Mucosa of rectum (tissue), 2 donors: ENCODE results near the gene SRD5A2.

ENCODE experiments used
- H3K27ac ChIP-seq, 2 donors: one replicate each; pipeline ENCODE4 v1.7.0; 2013; ENCODE audit warnings: inconsistent platforms in 2 of 2, low read depth in 2 of 2, low read length in 2 of 2
- H3K27me3 ChIP-seq, 2 donors: one replicate each; pipeline ENCODE4 v1.7.0; 2013; ENCODE audit warnings: low read length in 2 of 2; ENCODE audit not compliant: control insufficient read depth in 2 of 2, insufficient read depth in 2 of 2
- H3K36me3 ChIP-seq, 2 donors: one replicate each; pipeline ENCODE4 v1.7.0; 2013; ENCODE audit warnings: low read length in 2 of 2; ENCODE audit not compliant: control insufficient read depth in 2 of 2, insufficient read depth in 2 of 2
- H3K4me1 ChIP-seq, 2 donors: one replicate each; pipeline ENCODE4 v1.7.0; 2013; ENCODE audit warnings: low read length in 2 of 2, mild to moderate bottlenecking in 1 of 2; ENCODE audit not compliant: control insufficient read depth in 2 of 2, insufficient read depth in 2 of 2
- H3K4me3 ChIP-seq, 2 donors: one replicate each; pipeline ENCODE4 v1.7.0; 2013; ENCODE audit warnings: low read length in 2 of 2
- H3K9ac ChIP-seq, 2 donors: one replicate each; pipeline ENCODE4 v1.7.0; 2013; ENCODE audit warnings: low read length in 2 of 2, low read depth in 1 of 2, mild to moderate bottlenecking in 1 of 2
- H3K9me3 ChIP-seq, 2 donors: one replicate each; pipeline ENCODE4 v1.7.0; 2013; ENCODE audit warnings: low read length in 2 of 2; ENCODE audit not compliant: control insufficient read depth in 2 of 2
- donor health status: healthy.
- donor health status: Normal muscosa, but diverticular disease.

Gene SRD5A2

DNA sequence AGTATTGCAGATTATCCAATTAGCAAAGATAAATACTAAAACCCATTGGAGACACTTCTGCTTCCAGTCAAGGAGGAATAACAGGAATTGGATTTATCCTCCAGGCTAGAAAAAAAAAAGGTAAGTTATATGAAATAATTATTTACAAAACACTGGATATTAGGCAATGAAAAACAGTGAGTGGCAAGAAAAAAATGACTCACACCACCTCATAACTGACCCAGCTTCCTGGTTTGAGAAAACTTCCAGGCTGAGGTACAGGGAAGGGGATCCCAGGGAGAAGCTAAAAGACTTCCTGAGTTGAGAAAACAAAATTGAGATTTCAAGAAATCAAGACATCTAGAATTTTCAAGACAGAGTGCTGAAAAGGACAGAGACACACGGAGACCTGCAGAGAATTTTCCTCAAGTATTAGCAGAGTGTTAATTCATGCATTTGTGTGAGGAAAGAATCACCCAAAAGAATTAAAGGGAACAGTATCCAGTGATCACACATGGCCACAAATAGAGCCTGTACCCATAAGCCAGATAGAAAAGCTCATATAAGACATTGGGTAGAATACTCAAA, 17.4 kb downstream of the SRD5A2 start:
- Histone ChIP-seq H3K36me3 (no peaks in the 10 kb centered on the region), H3K9me3 (no peaks in the 10 kb centered on the region), H3K27me3 (no peaks in the 10 kb centered on the region), H3K9ac (no peak overlapping the region), H3K4me1 (no peaks in the 10 kb centered on the region), H3K27ac (no peak overlapping the region), H3K4me3 (no peak overlapping the region)

DNA sequence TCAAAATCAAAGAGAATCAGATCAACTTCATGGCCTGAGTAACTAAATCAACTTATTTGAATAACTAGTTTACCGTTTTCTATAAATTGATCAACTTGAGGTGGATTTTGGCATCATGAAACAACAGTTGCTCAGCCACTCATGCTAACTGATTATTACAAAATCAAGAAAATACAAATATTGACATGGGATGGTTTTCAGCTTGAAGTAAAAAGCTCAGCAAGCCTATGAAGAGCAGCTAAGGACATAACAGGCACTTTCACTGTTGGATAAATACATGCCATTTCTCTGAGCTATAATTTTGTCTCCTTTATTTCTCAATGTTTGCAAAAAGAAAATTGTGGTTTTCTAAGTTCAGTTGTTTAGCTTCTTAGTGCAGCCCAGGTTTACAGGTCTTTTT, 18.9 kb downstream of the SRD5A2 start:
- no peak overlapping the region for H3K9ac ChIP-seq
- H3K27me3 ChIP-seq, result no peaks in the 10 kb centered on the region
- no peaks in the 10 kb centered on the region for H3K9me3 ChIP-seq
- no peaks in the 10 kb centered on the region for H3K36me3 ChIP-seq
- H3K27ac ChIP-seq, result no peak overlapping the region
- H3K4me1 ChIP-seq, result no peaks in the 10 kb centered on the region
- no peak overlapping the region for H3K4me3 ChIP-seq

DNA sequence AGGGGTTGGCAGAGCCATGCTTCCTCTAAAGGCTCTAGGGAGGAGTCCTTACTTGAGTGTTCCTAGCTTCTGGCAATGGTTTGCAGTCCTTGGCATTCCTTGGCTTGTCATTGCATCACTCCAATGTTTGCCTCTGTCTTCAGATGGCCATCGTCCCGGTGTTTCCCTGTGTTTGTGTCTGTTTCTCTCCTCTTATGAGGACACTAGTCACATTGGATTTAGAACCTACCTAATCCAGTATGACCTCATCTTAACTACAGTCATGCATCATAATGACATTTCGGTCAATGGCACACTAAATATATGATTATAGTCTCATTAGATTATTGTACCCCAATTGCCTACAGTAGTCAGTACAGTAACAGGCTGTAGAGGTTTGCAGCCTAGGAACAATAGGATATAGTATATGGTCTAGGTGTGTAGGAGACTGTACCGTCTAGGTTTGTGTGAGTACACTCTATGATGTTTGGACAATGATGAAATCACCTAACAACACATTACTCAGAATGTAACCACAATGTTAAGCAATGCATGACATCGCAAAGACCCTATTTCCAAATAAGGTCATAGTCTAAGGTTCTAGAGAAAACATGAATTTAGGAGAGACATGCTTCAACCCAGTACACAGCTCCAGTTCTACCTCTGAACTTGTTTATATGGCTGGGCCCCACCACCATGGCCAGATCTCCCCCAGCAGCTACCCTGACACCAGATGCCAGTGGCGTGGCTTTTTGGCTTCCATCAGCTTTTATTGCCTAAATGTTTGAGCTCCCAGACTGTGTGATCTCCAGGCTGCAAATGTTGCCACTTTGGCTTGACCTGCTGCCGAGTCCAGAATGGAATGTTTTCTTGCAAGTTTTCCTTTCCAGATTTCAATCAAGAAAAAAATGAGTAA, 22.1 kb downstream of the SRD5A2 start:
- H3K4me3 ChIP-seq, result no peak overlapping the region
- no peaks in the 10 kb centered on the region for H3K4me1 ChIP-seq
- no peaks in the 10 kb centered on the region for H3K9me3 ChIP-seq
- no peak overlapping the region for H3K9ac ChIP-seq
- H3K27me3 ChIP-seq, result no peaks in the 10 kb centered on the region
- no peak overlapping the region for H3K27ac ChIP-seq
- no peaks in the 10 kb centered on the region for H3K36me3 ChIP-seq

DNA sequence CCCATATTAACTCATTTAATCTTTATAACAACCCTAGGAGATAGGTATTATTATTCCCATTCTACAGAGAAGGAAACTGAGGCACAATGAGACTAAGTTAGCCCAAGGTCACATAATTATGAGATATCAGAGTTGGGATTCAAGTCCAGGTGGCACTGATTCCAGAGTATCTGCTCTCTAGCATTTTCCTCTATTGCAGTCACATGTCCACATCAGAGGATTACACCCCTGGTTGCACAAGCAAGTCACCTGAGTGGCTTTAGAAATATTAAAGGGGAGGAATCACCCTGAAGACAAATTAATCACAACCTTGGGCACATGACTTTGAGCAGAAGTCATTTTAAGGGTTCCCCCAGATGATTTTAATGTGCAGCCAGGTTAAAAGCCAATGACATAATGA, 23.8 kb downstream of the SRD5A2 start:
- Histone ChIP-seq H3K9ac (no peak overlapping the region), H3K4me3 (no peak overlapping the region), H3K27ac (no peak overlapping the region), H3K4me1 (no peaks in the 10 kb centered on the region), H3K27me3 (no peaks in the 10 kb centered on the region), H3K36me3 (no peaks in the 10 kb centered on the region), H3K9me3 (peaks cover 0 to 2% of the 10 kb centered on the region in 2 donors)

DNA sequence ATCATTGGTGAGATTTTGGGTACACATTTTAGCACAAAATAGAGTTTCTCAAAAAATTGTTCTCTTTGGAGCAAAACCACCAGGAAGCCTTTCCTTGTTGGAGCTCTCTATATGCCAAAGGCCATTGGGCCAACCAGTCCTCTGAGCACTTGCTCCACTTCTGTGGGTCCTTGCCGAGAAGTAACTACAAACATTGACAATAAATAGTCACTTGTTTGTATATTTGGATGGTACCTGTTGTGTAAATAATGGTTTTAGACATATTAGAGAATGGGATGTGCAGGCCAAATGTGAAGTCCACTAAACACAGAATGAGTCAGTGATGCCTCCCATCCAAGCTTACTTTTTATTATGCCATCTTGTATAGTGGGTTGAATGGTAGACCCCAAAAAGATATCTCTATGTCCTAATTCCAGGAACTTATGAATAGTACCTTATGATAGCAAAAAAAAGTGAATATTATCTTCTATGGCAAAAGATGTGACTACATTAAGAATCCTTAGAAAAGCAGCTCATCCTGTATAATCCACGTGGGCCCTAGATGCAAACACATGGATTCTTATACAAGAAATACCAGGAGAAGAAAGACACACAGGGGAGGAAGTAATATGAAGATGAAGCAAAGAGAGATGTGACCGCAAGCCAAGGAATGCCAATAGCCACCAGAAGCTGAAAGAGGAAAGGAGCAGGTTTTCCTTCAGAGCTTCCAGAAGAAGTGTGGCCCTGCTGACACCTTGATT, 24.6 kb downstream of the SRD5A2 start:
- Histone ChIP-seq H3K27me3 (no peaks in the 10 kb centered on the region), H3K27ac (no peak overlapping the region), H3K36me3 (no peaks in the 10 kb centered on the region), H3K4me1 (no peaks in the 10 kb centered on the region), H3K9ac (no peak overlapping the region), H3K9me3 (peaks cover 0 to 2% of the 10 kb centered on the region in 2 donors), H3K4me3 (no peak overlapping the region)

DNA sequence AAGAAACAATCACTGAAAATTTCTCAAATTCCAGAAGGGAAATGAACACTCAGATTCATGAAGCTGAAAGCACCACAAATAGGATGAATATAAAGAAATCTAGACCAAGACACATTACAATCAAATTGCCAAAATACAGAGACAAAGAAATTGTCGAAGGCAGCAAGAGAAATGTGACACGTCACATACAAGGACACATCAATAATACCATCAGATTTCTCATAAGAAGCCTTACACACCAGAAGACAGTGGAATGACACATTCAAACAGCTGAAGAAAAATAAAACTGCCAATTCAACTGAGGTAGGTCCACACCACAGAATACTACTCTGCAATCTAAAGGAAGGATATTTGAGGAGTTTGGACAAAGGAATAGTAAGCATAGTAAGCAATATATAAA, 27.4 kb downstream of the SRD5A2 start:
- H3K27ac ChIP-seq, result no peak overlapping the region
- H3K36me3 ChIP-seq, result no peaks in the 10 kb centered on the region
- no peaks in the 10 kb centered on the region for H3K27me3 ChIP-seq
- H3K4me3 ChIP-seq, result no peak overlapping the region
- H3K9ac ChIP-seq, result no peak overlapping the region
- H3K9me3 ChIP-seq, result peaks cover 0 to 2% of the 10 kb centered on the region in 2 donors
- no peaks in the 10 kb centered on the region for H3K4me1 ChIP-seq

DNA sequence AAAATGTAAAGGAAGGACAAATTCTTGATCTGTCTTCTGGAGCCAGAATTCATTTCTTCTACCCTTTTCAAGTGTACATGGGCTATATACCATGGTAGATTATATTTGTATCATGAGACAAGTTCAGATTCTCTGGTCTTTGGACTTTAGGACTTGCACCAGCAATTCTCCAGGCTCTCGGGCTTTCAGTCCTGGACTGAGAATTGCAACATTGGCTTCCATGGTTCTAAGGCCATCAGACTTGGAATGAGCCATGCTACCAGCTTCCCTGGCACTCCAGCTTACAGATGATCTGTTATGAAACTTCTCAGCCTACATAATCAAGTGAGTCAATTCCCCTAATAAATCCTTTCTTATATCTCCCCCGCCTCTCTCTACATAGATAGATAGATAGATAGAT, 33.3 kb downstream of the SRD5A2 start:
- Histone ChIP-seq H3K4me3 (no peak overlapping the region), H3K9me3 (peaks cover 0 to 3% of the 10 kb centered on the region in 2 donors), H3K9ac (no peak overlapping the region), H3K36me3 (no peaks in the 10 kb centered on the region), H3K27me3 (no peaks in the 10 kb centered on the region), H3K4me1 (no peaks in the 10 kb centered on the region), H3K27ac (no peak overlapping the region)

DNA sequence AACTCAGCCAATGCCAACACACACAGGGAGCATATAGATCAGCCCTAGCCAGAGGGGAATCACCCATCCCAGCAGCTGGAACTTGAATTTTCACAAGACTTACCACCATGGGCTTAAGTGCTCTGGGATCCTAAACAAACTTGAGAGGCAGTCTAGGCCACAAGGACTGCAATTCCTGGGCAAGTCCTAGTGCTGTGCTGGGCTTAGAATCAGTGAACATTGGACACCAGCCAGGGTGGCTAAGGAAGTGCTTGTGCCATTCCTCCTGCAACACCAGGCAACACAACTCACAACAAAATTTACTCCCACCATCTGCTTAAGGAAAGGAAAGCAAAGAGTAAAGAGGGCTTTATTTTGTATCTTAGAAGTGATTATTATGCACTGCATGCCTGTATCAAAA, 38.9 kb downstream of the SRD5A2 start:
- no peak overlapping the region for H3K27ac ChIP-seq
- H3K9ac ChIP-seq, result no peak overlapping the region
- no peak overlapping the region for H3K4me3 ChIP-seq
- H3K36me3 ChIP-seq, result no peaks in the 10 kb centered on the region
- no peaks in the 10 kb centered on the region for H3K27me3 ChIP-seq
- no peaks in the 10 kb centered on the region for H3K4me1 ChIP-seq
- peaks cover 0 to 3% of the 10 kb centered on the region in 2 donors for H3K9me3 ChIP-seq

DNA sequence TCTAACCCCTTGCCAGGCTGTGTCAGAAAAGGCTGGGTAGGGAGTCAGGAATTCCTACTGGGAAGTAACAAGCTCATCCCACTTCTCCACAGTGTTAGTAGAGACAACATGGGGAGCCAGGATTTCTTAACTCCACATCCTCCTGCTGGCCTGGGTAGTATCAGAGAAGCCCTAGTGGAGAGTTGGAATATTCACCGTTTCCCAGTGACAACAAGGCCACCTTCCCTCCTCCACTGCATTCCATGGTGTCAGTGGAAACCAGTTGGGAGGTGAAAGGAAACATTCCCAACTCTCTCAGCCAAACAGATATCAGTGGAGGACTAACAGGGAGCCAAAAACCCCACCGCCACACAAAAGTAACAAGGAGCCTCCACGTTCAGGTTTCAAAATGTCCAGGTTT, 41.2 kb downstream of the SRD5A2 start:
- H3K36me3 ChIP-seq, result no peaks in the 10 kb centered on the region
- no peak overlapping the region for H3K9ac ChIP-seq
- H3K27ac ChIP-seq, result no peak overlapping the region
- H3K4me1 ChIP-seq, result no peaks in the 10 kb centered on the region
- H3K4me3 ChIP-seq, result no peak overlapping the region
- H3K27me3 ChIP-seq, result no peaks in the 10 kb centered on the region
- H3K9me3 ChIP-seq, result peaks cover 0 to 3% of the 10 kb centered on the region in 2 donors

DNA sequence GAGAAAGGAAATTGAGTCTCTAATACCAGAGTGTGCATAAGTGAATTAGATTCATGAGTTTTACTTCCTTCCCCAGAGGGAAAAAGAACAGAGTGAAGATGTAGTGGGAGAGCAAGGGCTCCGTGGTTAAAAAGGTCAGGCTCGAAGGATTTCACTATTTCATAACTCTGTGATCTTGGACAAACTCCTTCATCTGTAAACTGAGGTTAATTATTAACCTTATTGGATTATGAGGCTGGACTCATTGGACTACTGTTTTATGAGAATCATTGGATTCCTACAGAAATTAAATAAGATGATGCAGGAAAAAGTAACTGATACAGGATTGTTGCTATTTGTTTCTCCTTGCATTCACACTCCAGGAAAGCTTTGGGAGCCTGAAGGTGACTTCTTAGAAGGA, 45.0 kb downstream of the SRD5A2 start:
- Histone ChIP-seq H3K9me3 (no peaks in the 10 kb centered on the region), H3K4me3 (no peak overlapping the region), H3K27me3 (no peaks in the 10 kb centered on the region), H3K9ac (no peak overlapping the region), H3K4me1 (no peaks in the 10 kb centered on the region), H3K36me3 (no peaks in the 10 kb centered on the region), H3K27ac (no peak overlapping the region)
